Measurements from ENCODE around the gene ZNF200.

The ZNF200 gene

GRCh38 chr16:3189869-3190268, 45.1 kb downstream of the ZNF200 start:
- H3K4me3 ChIP-seq (ENCODE audit: low read depth, low read length): no peak overlapping the region; the same call in 1 of the 2 replicates
- TF ChIP-seq, protein P1, sequence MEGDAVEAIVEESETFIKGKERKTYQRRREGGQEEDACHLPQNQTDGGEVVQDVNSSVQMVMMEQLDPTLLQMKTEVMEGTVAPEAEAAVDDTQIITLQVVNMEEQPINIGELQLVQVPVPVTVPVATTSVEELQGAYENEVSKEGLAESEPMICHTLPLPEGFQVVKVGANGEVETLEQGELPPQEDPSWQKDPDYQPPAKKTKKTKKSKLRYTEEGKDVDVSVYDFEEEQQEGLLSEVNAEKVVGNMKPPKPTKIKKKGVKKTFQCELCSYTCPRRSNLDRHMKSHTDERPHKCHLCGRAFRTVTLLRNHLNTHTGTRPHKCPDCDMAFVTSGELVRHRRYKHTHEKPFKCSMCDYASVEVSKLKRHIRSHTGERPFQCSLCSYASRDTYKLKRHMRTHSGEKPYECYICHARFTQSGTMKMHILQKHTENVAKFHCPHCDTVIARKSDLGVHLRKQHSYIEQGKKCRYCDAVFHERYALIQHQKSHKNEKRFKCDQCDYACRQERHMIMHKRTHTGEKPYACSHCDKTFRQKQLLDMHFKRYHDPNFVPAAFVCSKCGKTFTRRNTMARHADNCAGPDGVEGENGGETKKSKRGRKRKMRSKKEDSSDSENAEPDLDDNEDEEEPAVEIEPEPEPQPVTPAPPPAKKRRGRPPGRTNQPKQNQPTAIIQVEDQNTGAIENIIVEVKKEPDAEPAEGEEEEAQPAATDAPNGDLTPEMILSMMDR (IDR thresholded peaks at IDR 0.05; ENCODE audit: low read depth, low read length, missing control alignments): no peak
- no peak for DNase-seq (ENCODE audit: low read depth)

DNA sequence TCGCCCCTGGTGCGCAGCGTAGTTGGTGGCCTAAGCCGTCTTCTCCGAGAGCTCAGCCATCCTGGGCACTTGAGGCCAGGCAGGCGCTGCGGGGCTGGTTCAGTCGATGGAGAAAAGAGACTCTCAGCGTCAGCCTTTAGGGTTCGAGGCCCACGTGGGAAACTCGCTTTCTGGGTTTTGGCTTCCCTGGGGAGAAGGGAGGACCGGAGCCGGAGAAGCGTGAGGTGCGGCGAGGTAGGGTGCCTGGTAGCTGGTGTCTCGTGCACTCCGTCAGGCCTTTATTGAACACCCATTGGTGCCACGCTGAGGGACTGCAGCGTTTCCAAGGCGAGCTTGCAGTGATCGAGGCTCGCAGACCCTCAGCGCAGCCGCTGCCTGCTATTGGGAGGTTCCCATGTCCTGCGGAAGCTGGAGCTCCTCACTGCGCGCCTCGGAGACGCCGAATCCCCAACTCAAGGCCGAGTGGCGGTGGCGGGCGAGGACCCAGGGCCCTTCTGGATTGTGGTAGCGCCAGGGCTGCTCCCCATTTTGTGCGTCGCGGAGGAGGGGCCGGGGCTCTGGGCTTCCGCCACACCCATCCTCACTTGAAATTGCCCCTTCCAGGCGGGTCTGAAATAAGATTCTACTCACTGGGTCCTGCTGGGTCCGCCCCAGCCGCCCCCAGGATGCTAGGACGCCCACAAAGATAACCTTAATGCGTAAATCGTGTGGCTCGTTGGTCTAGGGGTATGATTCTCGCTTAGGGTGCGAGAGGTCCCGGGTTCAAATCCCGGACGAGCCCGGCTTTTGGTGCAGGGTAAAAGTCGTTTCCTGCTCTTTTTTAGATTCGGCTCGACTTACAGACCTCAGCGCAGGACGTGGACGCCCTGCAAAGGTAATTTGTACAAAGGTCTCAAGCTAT, 45.8 kb downstream of the ZNF200 start:
- H3K4me3 ChIP-seq (ENCODE audit: low read depth, low read length): peak overlapping the region; percentile 57
- DNase-seq (ENCODE audit: low read depth): no peak
- TF ChIP-seq, protein P1 (IDR thresholded peaks at IDR 0.05; ENCODE audit: low read depth, low read length, missing control alignments): no peak

- peak overlapping the region; percentile 57 for H3K4me3 ChIP-seq (ENCODE audit: low read depth, low read length)
- TF ChIP-seq, protein P1 (IDR thresholded peaks at IDR 0.05; ENCODE audit: low read depth, low read length, missing control alignments): no peak
- DNase-seq (ENCODE audit: low read depth): no peak
Observed at GRCh38 chr16:3188675-3188924, 46.4 kb downstream of the ZNF200 start.

GRCh38 chr16:3187798-3188674, 46.9 kb downstream of the ZNF200 start, which contains the start of gene OR1F1:
OR1F1 (plus strand) TSS chr16:3188204.
- H3K4me3 ChIP-seq (ENCODE audit: low read depth, low read length): peak within 1 kb of the TSS; percentile 57
- TF ChIP-seq, protein P1 (IDR thresholded peaks at IDR 0.05; ENCODE audit: low read depth, low read length, missing control alignments): no peak
- no peak for DNase-seq (ENCODE audit: low read depth)

GRCh38 chr16:3186946-3187690, 47.8 kb downstream of the ZNF200 start:
- no peak for DNase-seq (ENCODE audit: low read depth)
- H3K4me3 ChIP-seq (ENCODE audit: low read depth, low read length): no peak overlapping the region
- TF ChIP-seq, protein P1 (IDR thresholded peaks at IDR 0.05; ENCODE audit: low read depth, low read length, missing control alignments): no peak

GRCh38 chr16:3183445-3184139, 51.4 kb downstream of the ZNF200 start:
- TF ChIP-seq, protein P1 (IDR thresholded peaks at IDR 0.05; ENCODE audit: low read depth, low read length, missing control alignments): no peak
- peak overlapping the region; percentile 45 for H3K4me3 ChIP-seq (ENCODE audit: low read depth, low read length)
- DNase-seq (ENCODE audit: low read depth): no peak
